Stomach (tissue), 9 donors: ENCODE measurements around the gene DTNBP1. TPM values are rescaled to one million over a fixed set of nuclear protein-coding genes. Genes with fewer than 3 reads are reported as not detected.

Experiments
- DNase-seq, 2 donors: peaks; one replicate each; pipeline versions ENCODE4 v3.0.0 to v3.0.0-alpha.2; 2013 to 2019
- H3K27ac ChIP-seq, 5 donors: fragments of 200-600 bp in 4 of 5; sonication (generic) in 4 of 5; one replicate each; pipeline ENCODE4 v1.5.1; 2013 to 2019; ENCODE audit warnings: mild to moderate bottlenecking in 1 of 5, moderate library complexity in 1 of 5
- H3K27me3 ChIP-seq, 3 donors: fragments of 200-600 bp; sonication (generic); one replicate each; pipeline ENCODE4 v1.5.1; 2017 to 2019; ENCODE audit warnings: mixed run types in 1 of 3
- H3K36me3 ChIP-seq, 4 donors: fragments of 200-600 bp; sonication (generic); 1 replicate in 3 of 4; 2 replicates in 1 of 4; pipeline ENCODE4 v1.5.1; 2016 to 2019
- H3K4me1 ChIP-seq, 4 donors: fragments of 200-600 bp; sonication (generic); one replicate each; pipeline ENCODE4 v1.5.1; 2016 to 2019
- H3K4me3 ChIP-seq, 4 donors: fragments of 200-600 bp; sonication (generic) in 3 of 4; one replicate each; pipeline ENCODE4 v1.5.1; 2016 to 2019; ENCODE audit warnings: mild to moderate bottlenecking in 1 of 4
- H3K9me3 ChIP-seq, 4 donors: fragments of 200-600 bp; sonication (generic); one replicate each; pipeline ENCODE4 v1.5.1; 2016 to 2019
- CTCF ChIP-seq, 7 experiments: fragments of 450-650 bp in 4 of 7; fragments of 200-600 bp in 3 of 7; sonication (generic) in 3 of 7; IDR thresholded peaks; one replicate each; pipeline ENCODE4 v1.5.1; 2016 to 2019; ENCODE audit warnings: antibody characterized with exemption in 7 of 7, control low read depth in 2 of 7, mild to moderate bottlenecking in 1 of 7
- EP300 ChIP-seq: sonication (generic); formaldehyde crosslinking; IDR thresholded peaks from one replicate; pipeline ENCODE4 v1.6.1; 2017; ENCODE audit warnings: antibody characterized with exemption
- POLR2A ChIP-seq, 4 donors: fragments of 450-650 bp; IDR thresholded peaks; one replicate each; pipeline ENCODE4 v1.6.1; 2016; ENCODE audit warnings: antibody characterized with exemption in 4 of 4, control low read depth in 2 of 4, mild to moderate bottlenecking in 1 of 4, moderate library complexity in 1 of 4
- POLR2AphosphoS5 ChIP-seq, 3 donors: sonication (generic); formaldehyde crosslinking; IDR thresholded peaks; one replicate each; pipeline ENCODE4 v1.6.1; 2016; ENCODE audit warnings: antibody characterized with exemption in 3 of 3
- WGBS, 5 donors: extraction: QIAGEN DNeasy Blood & Tissue Kit in 3 of 5; methylation state at CpG; one replicate each; pipeline versions ENCODE4 v1.1.5 to v1.1.7; 2013 to 2018; 5-methylcytosine and 5-hydroxymethylcytosine counted together
- intact Hi-C: fragments of 100-400 bp; cut with DNase I; formaldehyde crosslinking; loops from one replicate; pipeline ENCODE4 v1.15.1; 2023; ENCODE audit warnings: low total_unique reads
- polyA plus RNA-seq, 3 donors: library from polyadenylated mRNA; stranded (reverse); fragments of 200-250 nt; gene quantifications; one replicate each; pipeline ENCODE4 v1.2.3, GENCODE V29; 2013
- total RNA-seq, 5 donors: library from RNA; depleted of rRNA; stranded (reverse); fragments of >200 nt; gene quantifications; one replicate each; pipeline versions ENCODE4 v1.1.0 to v1.2.3, GENCODE V29; 2014 to 2016
- donor health status: healthy with polysubstance abuse.
- donor health status: Bipolar disorder and iron deficiency.
- donor health status: healthy.

The DTNBP1 gene
- total and polyA plus RNA-seq, 8 donors = 4.1 to 68.7 (median 12.0) TPM

GRCh38 chr6:15539722-15540270 lies 123.0 kb downstream of the DTNBP1 start:
- H3K36me3 ChIP-seq = no peaks in the 10 kb centered on the region
- TF ChIP-seq POLR2AphosphoS5 (IDR thresholded peaks at IDR 0.05) (no peak), EP300 (no peak), CTCF (IDR thresholded peaks at IDR 0.05) (no peak), POLR2A (IDR thresholded peaks at IDR 0.05) (no peak)
- no peak for DNase-seq
- H3K27ac ChIP-seq = no peak overlapping the region
- WGBS, 5 donors = 86 to 96% (median 92%) methylated on average over 7 of the region's 7 CpGs
- intact Hi-C loops = no loop called here
- peaks cover 0 to 10% (median 5%) of the 10 kb centered on the region in 4 donors for H3K9me3 ChIP-seq
- H3K4me1 ChIP-seq = peaks cover 0 to 36% (median 16%) of the 10 kb centered on the region in 4 donors
- no peak overlapping the region for H3K4me3 ChIP-seq
- no peaks in the 10 kb centered on the region for H3K27me3 ChIP-seq

- DNase-seq = no peak
- Histone ChIP-seq H3K27me3 (no peaks in the 10 kb centered on the region), H3K4me3 (no peak overlapping the region), H3K36me3 (no peaks in the 10 kb centered on the region), H3K27ac (no peak overlapping the region), H3K9me3 (peaks cover 0 to 6% (median 2%) of the 10 kb centered on the region in 4 donors), H3K4me1 (peaks cover 0 to 37% (median 16%) of the 10 kb centered on the region in 4 donors)
- intact Hi-C loops = no loop called here
- 65 to 81% (median 79%) methylated on average over 9 of the region's 9 CpGs for WGBS, 5 donors
- TF ChIP-seq POLR2AphosphoS5 (IDR thresholded peaks at IDR 0.05) (no peak), CTCF (IDR thresholded peaks at IDR 0.05) (no peak), EP300 (no peak), POLR2A (IDR thresholded peaks at IDR 0.05) (no peak)
Observed at GRCh38 chr6:15538766-15539495, 123.9 kb downstream of the DTNBP1 start.

DNA sequence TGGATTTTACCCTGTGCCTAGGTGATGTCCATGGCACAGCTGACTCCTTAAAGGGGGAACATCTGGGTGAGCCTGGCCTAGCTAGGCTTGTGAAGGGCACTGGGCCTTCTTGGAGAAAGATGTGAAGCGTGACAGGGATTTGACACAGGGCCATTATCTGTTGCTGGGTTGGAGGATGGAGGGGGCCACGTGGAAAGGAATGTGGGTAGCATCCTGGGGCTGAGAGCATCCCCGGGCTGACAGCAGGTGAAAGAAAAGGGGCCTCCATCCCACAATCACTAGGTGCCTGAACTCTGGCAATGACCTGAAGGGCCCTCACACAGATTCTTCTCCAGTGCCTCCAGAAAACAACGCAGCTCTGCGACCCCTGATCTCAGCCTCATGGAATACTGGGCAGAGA lies 124.7 kb downstream of the DTNBP1 start:
- DNase-seq = no peak
- H3K9me3 ChIP-seq = no peaks in the 10 kb centered on the region
- intact Hi-C loops = no loop called here
- H3K4me3 ChIP-seq = no peak overlapping the region
- peaks cover 0 to 37% (median 16%) of the 10 kb centered on the region in 4 donors for H3K4me1 ChIP-seq
- H3K27me3 ChIP-seq = no peaks in the 10 kb centered on the region
- peaks cover 0 to 2% (median under 1%) of the 10 kb centered on the region in 4 donors for H3K36me3 ChIP-seq
- WGBS, 5 donors = 91 to 94% (median 93%) methylated on average over 5 of the region's 5 CpGs
- TF ChIP-seq POLR2AphosphoS5 (IDR thresholded peaks at IDR 0.05) = no peak
- TF ChIP-seq CTCF (IDR thresholded peaks at IDR 0.05) = no peak
- no peak for TF ChIP-seq EP300
- no peak for TF ChIP-seq POLR2A (IDR thresholded peaks at IDR 0.05)
- no peak overlapping the region for H3K27ac ChIP-seq

GRCh38 chr6:15536198-15536955 lies 126.5 kb downstream of the DTNBP1 start:
- H3K27me3 ChIP-seq = no peaks in the 10 kb centered on the region
- TF ChIP-seq EP300 (no peak), POLR2A (IDR thresholded peaks at IDR 0.05) (no peak), CTCF (IDR thresholded peaks at IDR 0.05) (no peak), POLR2AphosphoS5 (IDR thresholded peaks at IDR 0.05) (no peak)
- intact Hi-C loops = no loop called here
- peaks cover 0 to 37% (median 14%) of the 10 kb centered on the region in 4 donors for H3K4me1 ChIP-seq
- H3K9me3 ChIP-seq = no peaks in the 10 kb centered on the region
- H3K27ac ChIP-seq = no peak overlapping the region
- no peak for DNase-seq
- peaks cover 0 to 18% (median 14%) of the 10 kb centered on the region in 4 donors for H3K36me3 ChIP-seq
- H3K4me3 ChIP-seq = no peak overlapping the region
- 68 to 89% (median 83%) methylated on average over 4 of the region's 4 CpGs for WGBS, 5 donors
